Activated T-cell treated with anti-CD3 and anti-CD28 coated beads, Interleukin-2, amount 50 U/mL, for 24 hours (primary cell): ENCODE data around the gene DDX11.
"Not testable (repeated sequence)": the region's sequence is repeated elsewhere in the genome, so short reads cannot be mapped to it uniquely, and the experiment has no call there.

ENCODE experiments used
- DNase-seq: peaks from one replicate; pipeline ENCODE4 v3.0.0-alpha.2; 2020
- H3K27ac Mint-ChIP-seq: 2 replicates; pipeline ENCODE4 v1.8.0; 2020; ENCODE audit warnings: mild to moderate bottlenecking, mixed read lengths
- H3K27me3 Mint-ChIP-seq: 2 replicates; pipeline ENCODE4 v1.8.0; 2020; ENCODE audit warnings: mixed read lengths
- H3K36me3 Mint-ChIP-seq: 2 replicates; pipeline ENCODE4 v1.8.0; 2020; ENCODE audit warnings: low read depth, mixed read lengths
- H3K4me1 Mint-ChIP-seq: 2 replicates; pipeline ENCODE4 v1.8.0; 2020; ENCODE audit warnings: low read depth, mixed read lengths
- H3K4me3 Mint-ChIP-seq: 2 replicates; pipeline ENCODE4 v1.8.0; 2020; ENCODE audit warnings: mild to moderate bottlenecking, moderate library complexity, mixed read lengths
- H3K9me3 Mint-ChIP-seq: 2 replicates; pipeline ENCODE4 v1.8.0; 2020; ENCODE audit warnings: mixed read lengths

The DDX11 gene

DNA sequence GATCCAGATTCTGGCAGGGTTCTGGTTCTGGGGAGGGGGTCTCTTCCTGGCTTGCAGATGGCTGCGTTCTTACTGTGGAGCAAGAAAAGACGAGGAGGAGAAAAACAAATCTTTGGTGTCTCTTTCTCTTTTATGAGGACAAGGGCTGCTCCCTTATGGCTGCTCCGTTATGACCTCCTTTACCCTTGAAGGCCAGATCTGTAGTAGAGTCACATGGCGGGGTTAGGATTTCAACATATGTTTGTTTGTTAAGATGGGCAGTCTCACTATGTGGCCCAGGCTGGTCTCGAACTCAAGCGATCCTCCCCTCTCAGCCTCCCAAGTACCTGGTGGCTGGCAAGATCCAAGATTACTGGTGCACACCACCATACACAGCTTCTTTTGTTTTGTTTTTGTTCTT is 5.8 kb downstream of the DDX11 start:
- not testable (repeated sequence) for H3K27ac Mint-ChIP-seq, DNase-seq, H3K27me3 Mint-ChIP-seq, H3K4me3 Mint-ChIP-seq, H3K9me3 Mint-ChIP-seq
- H3K36me3 Mint-ChIP-seq: peaks cover 78% of the 10 kb centered on the region
- peaks cover 25% of the 10 kb centered on the region for H3K4me1 Mint-ChIP-seq

DNA sequence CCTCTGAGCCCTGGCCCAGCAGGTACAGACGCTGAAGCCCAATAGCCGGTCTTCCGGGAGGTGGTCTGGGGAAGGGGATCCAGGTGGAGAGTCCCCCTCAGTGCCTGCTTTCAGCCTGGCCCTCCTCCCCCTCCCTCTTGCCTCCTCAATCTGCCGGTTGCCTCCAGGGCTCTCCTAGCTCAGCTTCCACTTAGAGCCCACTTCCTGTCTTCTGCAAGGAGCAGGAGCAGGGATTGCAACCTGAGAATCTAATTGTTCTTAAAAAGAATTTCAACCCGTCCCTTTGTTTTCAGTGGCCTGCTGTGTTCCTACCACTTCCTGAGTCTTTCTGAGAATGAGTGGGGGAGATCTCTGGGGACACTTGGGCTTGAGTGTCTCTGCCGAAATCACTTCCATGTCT is 6.6 kb downstream of the DDX11 start:
- Mint-ChIP-seq H3K36me3 (peaks cover 79% of the 10 kb centered on the region), H3K4me1 (peaks cover 23% of the 10 kb centered on the region)
- not testable (repeated sequence) for H3K27ac Mint-ChIP-seq, H3K27me3 Mint-ChIP-seq, H3K9me3 Mint-ChIP-seq, DNase-seq, H3K4me3 Mint-ChIP-seq

DNA sequence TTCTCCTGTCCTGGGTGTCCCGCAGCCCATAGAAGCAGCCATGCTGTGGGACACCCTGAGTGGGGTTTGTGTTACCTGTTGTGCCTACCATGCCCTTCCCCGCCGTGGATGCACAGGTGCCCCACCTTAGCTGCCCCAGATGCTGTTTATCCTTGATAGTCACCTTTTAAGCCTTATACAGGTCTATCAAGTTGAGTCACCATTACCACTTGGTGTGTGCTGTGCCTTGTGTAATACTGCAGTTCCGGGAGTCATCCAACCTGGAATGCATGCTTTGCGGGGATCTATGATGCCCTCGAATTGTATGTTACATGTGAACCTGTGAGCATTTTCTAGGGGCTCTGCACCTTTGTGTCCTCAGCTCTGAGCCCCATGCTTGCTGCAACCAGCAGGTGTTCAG is 7.6 kb downstream of the DDX11 start:
- H3K27ac Mint-ChIP-seq, H3K9me3 Mint-ChIP-seq, H3K27me3 Mint-ChIP-seq, H3K4me3 Mint-ChIP-seq, DNase-seq: not testable (repeated sequence)
- Mint-ChIP-seq H3K4me1 (peaks cover 17% of the 10 kb centered on the region), H3K36me3 (peaks cover 78% of the 10 kb centered on the region)

DNA sequence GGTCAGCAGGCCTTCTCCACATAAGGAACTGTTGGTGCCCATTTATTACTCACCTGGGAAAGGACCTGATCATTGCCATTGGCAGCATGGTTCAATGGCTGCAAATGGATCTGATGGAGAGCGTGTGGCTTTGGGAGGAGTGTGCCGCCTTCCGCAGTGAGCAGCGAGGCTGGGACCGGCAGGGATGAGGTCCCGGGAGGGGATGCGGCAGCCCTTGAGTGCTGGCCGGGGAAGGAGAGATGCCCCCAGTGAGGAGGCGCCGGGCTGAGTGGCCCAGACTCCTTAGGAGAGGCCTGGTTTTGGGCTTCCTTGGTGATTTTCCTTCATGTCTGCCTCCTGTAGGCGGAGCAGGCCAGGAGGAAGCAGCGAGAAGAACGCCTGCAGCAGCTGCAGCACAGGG is 10.6 kb downstream of the DDX11 start:
- H3K9me3 Mint-ChIP-seq, H3K4me1 Mint-ChIP-seq, H3K4me3 Mint-ChIP-seq, DNase-seq, H3K27me3 Mint-ChIP-seq, H3K27ac Mint-ChIP-seq: not testable (repeated sequence)
- H3K36me3 Mint-ChIP-seq: peaks cover 77% of the 10 kb centered on the region

DNA sequence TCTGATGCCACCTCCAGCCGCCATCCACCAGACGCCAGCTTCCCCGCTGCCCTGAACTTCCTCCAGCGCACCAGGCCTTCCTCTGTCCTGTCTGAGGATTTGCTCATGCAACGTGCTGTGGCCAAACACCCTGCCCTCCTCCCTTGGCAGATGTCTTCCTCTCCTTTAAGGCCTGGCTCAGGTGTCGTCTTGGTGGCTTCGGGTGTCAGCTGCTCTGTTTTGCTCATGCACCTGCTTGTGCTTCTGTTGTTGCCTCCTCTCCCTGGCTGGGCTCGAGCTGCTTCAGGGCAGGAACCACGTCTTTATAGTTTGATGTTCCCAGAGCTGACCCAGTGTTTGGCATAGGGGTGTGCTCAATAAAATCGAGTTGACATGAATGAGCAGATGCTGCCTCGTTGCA is 12.4 kb downstream of the DDX11 start:
- H3K27ac Mint-ChIP-seq, DNase-seq, H3K27me3 Mint-ChIP-seq, H3K4me1 Mint-ChIP-seq, H3K9me3 Mint-ChIP-seq, H3K4me3 Mint-ChIP-seq: not testable (repeated sequence)
- H3K36me3 Mint-ChIP-seq: peaks cover 66% of the 10 kb centered on the region

DNA sequence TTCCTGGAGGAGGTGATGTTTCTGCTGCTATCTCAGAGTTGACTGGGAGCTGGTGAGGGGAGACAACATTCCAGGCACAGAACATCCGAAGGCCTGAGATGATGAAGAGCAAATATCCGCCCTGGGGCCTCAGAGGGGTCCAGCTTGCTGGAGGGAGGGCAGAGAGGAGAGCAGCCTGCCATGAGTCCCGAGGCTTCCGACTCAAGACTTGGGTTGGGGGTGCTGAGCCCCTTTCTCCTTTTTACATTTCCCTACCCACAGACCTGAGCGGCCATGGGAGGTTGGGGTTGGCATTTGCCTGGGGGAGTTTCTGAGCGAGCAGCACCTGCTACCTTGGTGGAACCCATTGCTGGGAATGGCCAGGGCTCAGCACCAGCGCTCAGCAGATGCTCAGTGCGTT is 13.8 kb downstream of the DDX11 start:
- H3K9me3 Mint-ChIP-seq, H3K4me1 Mint-ChIP-seq, H3K4me3 Mint-ChIP-seq, H3K27me3 Mint-ChIP-seq, H3K27ac Mint-ChIP-seq, DNase-seq: not testable (repeated sequence)
- peaks cover 74% of the 10 kb centered on the region for H3K36me3 Mint-ChIP-seq

DNA sequence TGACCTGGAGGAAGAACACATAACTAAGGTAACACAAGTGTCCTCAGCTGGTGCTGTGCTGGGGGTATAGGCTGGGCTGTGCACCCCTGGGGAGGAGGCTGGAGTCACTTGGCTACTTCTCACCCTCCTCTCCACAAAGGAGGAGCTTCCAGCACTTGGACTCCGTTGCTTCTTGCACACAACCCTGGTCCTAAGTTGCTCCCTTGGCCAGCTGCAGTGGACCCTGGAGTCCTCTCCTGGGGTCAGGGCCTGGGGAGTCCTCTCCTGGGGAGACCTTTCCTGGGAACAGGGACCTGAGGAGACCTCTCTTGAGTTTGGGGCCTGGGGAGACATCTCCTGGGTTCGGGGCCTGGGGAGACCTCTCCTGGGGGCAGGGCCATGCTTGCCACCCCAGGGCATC is 14.3 kb downstream of the DDX11 start:
- H3K27ac Mint-ChIP-seq, DNase-seq, H3K9me3 Mint-ChIP-seq, H3K27me3 Mint-ChIP-seq, H3K4me1 Mint-ChIP-seq, H3K4me3 Mint-ChIP-seq: not testable (repeated sequence)
- peaks cover 76% of the 10 kb centered on the region for H3K36me3 Mint-ChIP-seq

DNA sequence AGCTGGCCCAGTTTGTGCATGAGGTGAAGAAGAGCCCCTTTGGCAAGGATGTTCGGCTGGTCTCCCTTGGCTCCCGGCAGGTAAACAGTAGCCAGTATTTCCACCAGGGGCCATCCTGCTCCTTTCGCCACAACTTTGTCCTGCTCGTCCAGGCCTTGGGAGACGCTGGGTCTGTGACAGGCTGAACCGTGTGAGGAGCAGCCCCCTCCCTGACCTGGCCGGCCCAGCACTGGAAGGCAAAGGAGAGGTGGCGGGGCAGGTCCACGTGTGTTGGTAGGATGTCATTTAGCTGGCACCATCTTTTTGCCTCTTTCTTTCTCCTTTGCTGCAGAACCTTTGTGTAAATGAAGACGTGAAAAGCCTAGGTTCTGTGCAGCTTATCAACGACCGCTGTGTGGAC is 15.4 kb downstream of the DDX11 start:
- no peak for DNase-seq
- H3K27me3 Mint-ChIP-seq: no peaks in the 10 kb centered on the region
- H3K27ac Mint-ChIP-seq: no peak overlapping the region
- H3K9me3 Mint-ChIP-seq: no peaks in the 10 kb centered on the region
- no peak overlapping the region for H3K4me3 Mint-ChIP-seq
- peaks cover 76% of the 10 kb centered on the region for H3K36me3 Mint-ChIP-seq
- H3K4me1 Mint-ChIP-seq: no peaks in the 10 kb centered on the region

DNA sequence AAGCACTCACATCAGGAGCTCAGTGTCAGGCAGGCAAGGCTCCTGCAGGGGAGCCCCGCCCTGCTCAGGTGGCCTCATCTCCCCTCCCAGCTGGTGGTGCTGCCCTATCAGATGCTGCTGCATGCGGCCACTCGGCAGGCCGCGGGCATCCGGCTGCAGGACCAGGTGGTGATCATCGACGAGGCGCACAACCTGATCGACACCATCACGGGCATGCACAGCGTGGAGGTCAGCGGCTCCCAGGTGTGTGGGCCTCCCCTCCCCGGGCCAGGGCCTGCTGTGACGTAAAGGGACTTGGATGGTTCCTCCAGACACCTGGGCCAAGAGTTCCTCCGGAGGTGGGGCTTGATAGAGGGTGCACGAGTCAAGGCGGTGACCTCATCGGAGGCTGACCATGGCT is 18.0 kb downstream of the DDX11 start:
- DNase-seq, H3K9me3 Mint-ChIP-seq, H3K27ac Mint-ChIP-seq, H3K4me1 Mint-ChIP-seq, H3K4me3 Mint-ChIP-seq, H3K27me3 Mint-ChIP-seq: not testable (repeated sequence)
- H3K36me3 Mint-ChIP-seq: peaks cover 83% of the 10 kb centered on the region

DNA sequence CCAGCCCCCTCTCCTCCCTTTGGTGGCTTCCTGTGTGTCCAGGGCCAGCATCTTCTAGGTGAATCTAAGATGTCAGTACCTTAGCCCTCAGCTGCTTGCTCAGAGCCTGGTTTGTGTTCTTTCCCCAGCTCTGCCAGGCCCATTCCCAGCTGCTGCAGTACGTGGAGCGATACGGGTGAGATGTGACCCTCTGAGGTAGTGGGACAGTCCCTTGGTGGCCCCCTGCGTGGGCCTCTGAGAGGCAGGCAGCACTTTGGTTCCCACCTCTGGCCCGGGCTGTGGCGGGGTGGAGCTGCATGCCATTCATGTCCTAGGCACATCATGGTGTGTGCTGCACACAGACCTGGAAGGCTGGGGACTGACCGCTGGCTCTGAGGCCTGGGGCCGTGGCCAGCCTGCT is 19.1 kb downstream of the DDX11 start:
- not testable (repeated sequence) for H3K4me1 Mint-ChIP-seq, H3K9me3 Mint-ChIP-seq, DNase-seq, H3K27ac Mint-ChIP-seq, H3K4me3 Mint-ChIP-seq, H3K27me3 Mint-ChIP-seq
- H3K36me3 Mint-ChIP-seq: peaks cover 80% of the 10 kb centered on the region

DNA sequence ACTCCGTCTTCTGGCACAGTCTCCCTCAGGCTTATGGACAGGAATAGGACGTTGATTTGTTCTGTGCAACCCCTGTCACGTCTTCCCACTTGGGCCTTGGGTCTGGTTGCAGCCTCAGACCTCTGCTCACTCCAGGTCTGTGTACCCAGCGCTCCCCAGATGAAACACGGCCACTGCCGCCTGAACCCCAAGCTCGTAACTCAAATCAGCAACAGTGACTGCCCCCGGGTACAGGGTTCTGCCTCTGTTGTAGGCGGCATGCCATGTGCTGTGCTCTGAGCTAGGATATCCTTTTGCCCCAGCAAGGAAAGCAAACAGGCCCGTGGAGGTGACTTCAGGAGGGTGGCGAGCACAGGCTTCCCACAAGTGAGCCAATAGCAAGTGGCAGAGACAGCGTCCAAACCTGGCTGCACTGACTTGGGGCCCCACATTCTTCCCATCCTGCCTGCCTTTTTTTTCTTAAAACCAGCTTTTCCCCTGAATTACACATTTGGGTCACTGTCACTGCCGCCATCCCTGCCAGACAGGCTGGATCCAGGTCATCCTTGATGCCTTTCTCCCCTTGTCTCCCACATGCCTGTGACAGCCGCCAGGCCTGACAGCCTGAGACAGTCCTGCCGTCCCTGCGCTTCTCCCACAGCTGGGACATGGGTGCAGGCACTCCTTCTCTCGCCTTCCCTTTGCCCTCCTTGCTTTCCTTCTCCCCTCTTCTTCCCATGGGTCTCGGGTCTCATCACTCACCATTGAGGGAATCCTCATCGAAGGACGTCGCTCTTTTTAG is 21.6 kb downstream of the DDX11 start:
- not testable (repeated sequence) for H3K4me3 Mint-ChIP-seq, H3K27me3 Mint-ChIP-seq
- H3K36me3 Mint-ChIP-seq: peaks cover 79% of the 10 kb centered on the region

DNA sequence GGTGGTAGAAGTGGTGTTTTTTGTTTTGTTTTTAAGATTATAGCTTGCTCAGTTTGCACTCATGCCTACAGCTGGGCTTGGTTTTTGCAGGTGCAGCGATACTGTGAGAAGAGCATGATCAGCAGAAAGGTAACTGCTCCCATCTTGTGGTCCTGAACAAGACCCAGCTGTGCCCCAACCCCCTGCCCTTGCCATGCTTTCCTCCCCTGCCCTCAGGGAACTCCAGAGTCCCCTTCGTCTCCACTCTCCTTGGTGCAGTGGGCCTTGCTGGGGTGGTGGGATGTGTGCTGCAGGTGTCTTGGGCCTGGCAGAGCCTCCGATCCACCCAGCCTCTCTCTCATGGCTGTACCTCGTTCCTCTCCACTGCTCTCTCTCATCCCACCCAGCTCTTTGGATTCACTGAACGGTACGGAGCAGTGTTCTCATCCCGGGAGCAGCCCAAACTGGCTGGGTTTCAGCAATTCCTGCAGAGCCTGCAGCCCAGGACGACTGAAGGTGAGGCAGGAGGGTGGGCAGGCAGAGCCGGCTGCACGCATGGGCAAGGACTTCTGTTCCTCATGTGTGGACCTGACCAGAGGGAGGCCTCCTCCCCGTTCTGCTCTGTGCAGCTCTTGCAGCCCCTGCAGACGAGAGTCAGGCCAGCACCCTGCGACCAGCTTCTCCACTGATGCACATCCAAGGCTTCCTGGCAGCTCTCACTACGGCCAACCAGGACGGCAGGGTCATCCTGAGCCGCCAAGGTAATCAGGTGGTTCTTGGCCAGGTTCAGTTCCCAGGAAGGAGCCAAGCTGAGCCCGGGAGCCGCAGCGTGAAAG is 22.8 kb downstream of the DDX11 start:
- DNase-seq, H3K4me3 Mint-ChIP-seq, H3K27ac Mint-ChIP-seq, H3K9me3 Mint-ChIP-seq, H3K27me3 Mint-ChIP-seq, H3K4me1 Mint-ChIP-seq: not testable (repeated sequence)
- peaks cover 86% of the 10 kb centered on the region for H3K36me3 Mint-ChIP-seq

More for the DNA sequence above, 21.6 kb downstream of the DDX11 start:
- H3K9me3 Mint-ChIP-seq, H3K27ac Mint-ChIP-seq, H3K4me1 Mint-ChIP-seq, DNase-seq: not testable (repeated sequence)

DNA sequence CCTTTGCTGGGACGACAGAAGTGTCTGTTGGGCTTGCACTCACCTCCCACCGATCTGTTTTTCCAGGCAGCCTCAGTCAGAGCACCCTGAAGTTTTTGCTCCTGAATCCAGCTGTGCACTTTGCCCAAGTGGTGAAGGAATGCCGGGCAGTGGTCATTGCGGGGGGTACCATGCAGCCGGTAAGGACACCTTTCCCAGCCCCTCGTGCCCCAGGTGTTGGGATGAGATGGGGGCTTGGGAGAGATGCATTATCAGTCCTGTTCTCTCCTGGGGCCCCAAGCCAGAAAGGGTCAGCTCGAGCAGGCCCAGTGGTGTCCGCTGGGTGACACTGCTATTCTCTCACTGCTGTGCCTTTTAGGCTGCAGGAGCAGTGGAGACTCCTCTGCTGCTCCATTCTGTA is 24.2 kb downstream of the DDX11 start:
- H3K9me3 Mint-ChIP-seq, H3K4me1 Mint-ChIP-seq, DNase-seq, H3K27me3 Mint-ChIP-seq, H3K27ac Mint-ChIP-seq, H3K4me3 Mint-ChIP-seq: not testable (repeated sequence)
- peaks cover 85% of the 10 kb centered on the region for H3K36me3 Mint-ChIP-seq

DNA sequence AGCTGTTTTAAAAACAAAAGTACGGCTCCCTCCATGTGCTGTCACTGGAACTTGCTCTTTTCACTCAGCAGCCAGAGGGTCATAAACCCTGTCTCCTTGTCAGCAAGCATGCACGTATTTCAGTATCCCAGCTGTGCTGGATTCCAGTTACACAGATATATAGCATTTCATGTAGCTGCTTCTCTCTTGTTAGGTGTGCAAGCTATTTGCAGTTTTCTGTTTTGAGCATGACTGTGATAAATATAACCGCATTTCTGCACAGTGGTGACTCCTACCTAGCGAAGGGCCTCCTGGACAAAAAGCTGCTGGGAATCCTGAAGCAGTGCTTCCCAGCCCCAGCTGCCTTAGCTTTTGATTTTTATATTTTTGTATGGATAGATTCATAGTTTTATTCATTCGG is 24.7 kb downstream of the DDX11 start:
- H3K27me3 Mint-ChIP-seq, DNase-seq, H3K9me3 Mint-ChIP-seq, H3K27ac Mint-ChIP-seq, H3K4me1 Mint-ChIP-seq, H3K4me3 Mint-ChIP-seq: not testable (repeated sequence)
- H3K36me3 Mint-ChIP-seq: peaks cover 84% of the 10 kb centered on the region

DNA sequence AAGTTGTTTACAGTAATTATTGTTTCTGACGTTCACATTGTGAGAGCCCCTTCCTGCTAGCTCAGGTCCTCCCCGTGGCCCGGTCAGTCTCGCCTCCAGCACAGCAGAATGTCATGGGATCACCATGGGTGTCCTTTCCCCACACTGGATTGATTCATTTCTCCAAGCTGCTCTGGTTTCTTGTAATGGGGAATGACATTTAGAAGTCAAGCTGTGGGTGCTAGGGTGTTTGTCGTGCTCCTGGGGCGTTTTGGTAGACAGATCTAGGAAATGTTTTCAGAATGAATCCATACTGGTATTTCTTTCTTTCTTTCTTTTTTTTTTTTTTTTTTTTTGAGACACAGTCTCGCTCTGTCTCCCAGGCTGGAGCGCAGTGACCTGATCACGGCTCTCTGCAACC is 25.1 kb downstream of the DDX11 start:
- not testable (repeated sequence) for DNase-seq, H3K4me3 Mint-ChIP-seq, H3K27me3 Mint-ChIP-seq, H3K4me1 Mint-ChIP-seq, H3K27ac Mint-ChIP-seq, H3K9me3 Mint-ChIP-seq
- H3K36me3 Mint-ChIP-seq: peaks cover 85% of the 10 kb centered on the region
